Brain pericyte (primary cell): ENCODE data around the gene SFRP4.

Experiments
- DNase-seq: peaks from one replicate; pipeline ENCODE4 v3.0.0-alpha.2; 2012; ENCODE audit warnings: low read depth, low spot score

Gene SFRP4

DNA sequence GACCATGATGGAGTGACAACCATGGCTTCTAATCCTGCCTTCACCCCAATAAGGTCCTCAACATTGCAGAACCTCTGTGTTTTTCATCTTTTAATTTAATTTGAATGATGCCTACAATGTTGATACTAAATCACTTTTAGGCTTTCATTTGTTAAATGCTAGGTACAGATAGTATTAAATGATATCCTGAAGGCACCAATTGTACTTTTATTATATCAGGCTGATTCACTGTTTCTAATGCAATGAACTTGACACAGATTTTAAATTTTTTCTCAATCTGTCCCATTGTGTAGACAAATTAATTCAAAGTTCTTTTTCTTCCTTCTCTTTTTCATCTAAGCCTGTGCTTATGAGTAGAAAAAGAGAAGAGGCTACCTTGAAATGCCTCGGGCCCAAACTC is 9.0 kb upstream of the SFRP4 start:
- no peak for DNase-seq

- no peak for DNase-seq
These were observed 7.9 kb upstream of the SFRP4 start for GRCh38 chr7:37924491-37925041.

- DNase-seq: no peak
These were observed 7.4 kb upstream of the SFRP4 start for GRCh38 chr7:37923996-37924395.

GRCh38 chr7:37921876-37922275 is 5.3 kb upstream of the SFRP4 start:
- DNase-seq: no peak

GRCh38 chr7:37920849-37921805 is 4.5 kb upstream of the SFRP4 start:
- DNase-seq: no peak

DNA sequence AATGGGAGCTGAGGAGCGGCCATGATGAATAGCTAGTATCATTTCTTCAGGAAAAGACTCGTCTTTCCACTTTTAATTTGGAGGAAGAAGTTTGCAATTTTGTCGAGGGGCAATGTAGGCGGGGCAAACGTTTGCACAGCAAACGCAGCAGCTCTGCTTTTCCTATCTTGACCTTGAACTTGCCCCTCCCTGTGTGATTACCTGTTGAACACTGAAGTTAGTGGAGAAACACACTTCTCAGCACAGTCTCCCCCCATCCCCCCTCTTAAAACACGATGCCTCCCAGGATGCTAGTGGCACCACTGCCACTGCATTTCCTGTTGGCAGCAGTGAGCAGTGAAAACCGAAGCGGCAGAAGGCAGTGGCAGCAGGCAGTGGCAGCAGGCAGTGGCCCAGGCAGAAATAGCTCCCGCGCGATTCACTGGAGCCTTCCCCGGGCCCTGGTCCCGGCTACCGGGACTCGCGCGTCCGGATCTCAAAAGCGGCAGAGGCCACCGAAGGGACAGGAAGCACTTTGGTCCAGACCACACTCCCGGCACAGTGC is 3.8 kb upstream of the SFRP4 start, which contains the start of gene EPDR1:
TSS of gene EPDR1 (plus strand) at position 336 of the 544 bp plus-strand sequence. CDS start 300 bp downstream, outside the sequence.
- no peak for DNase-seq

GRCh38 chr7:37918526-37918925 is 1.9 kb upstream of the SFRP4 start:
- DNase-seq: no peak

GRCh38 chr7:37916017-37916672 is 472 bp downstream of the SFRP4 start:
- DNase-seq: no peak

GRCh38 chr7:37915438-37915837 is 1.2 kb downstream of the SFRP4 start:
- no peak for DNase-seq

- DNase-seq: peak; percentile 46
These were observed 3.9 kb downstream of the SFRP4 start for GRCh38 chr7:37912756-37913155.

DNA sequence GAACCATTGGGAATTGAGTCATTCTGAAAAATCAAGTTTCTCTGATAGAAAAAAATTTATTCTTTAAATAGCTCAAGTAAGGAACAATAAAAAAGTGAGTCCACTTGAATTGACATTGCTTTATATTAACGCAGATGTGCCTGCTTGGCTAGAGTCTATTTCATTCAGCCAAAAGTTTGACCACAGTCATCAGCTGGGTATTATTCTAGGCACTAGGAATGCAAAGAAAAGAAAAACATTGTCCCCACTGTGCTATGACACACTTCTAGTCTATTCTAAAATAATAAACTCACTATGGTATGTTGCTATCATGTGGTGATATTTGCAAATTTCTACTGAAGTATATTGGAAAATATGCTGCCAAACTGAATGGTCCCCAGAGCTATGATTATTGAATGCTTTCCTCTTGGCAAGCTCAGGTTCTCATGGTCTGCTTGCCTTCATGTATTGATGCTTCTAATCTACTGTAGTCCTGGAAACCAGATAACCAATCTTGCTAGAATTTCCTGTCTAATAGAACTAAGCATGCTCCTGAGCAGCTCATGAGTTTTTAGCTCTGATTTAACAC is 8.3 kb downstream of the SFRP4 start:
- peak; percentile 64 for DNase-seq

- DNase-seq: no peak
These were observed 14.6 kb downstream of the SFRP4 start for GRCh38 chr7:37901890-37902524.

DNA sequence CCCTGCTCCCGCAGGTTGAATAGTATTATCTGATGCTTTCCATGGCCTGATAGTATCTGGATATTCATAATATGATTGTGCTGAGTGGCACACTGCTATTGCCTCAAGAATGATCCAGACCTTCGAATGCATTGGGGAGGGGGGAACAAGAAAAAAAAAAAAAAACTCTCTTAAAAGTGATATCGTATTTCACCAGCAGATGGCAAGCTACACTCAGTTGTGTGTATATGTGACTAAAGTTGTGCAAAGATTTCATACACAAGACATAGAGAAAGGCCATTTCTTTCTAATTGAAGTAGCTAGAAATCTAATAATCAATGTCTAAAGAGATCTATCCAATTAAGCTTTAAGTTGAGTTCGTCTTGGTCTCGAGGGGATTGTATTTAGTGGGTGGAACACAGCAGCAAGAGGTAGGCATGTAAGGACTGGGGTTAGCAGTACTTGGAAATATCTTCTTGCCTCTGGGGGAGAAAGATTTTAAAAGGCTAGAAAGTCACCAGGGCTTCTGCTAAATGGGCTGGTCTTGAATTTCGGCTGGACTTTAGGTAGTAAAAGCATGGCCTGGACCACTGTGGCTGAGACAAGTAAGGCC is 15.3 kb downstream of the SFRP4 start:
- DNase-seq: no peak

DNA sequence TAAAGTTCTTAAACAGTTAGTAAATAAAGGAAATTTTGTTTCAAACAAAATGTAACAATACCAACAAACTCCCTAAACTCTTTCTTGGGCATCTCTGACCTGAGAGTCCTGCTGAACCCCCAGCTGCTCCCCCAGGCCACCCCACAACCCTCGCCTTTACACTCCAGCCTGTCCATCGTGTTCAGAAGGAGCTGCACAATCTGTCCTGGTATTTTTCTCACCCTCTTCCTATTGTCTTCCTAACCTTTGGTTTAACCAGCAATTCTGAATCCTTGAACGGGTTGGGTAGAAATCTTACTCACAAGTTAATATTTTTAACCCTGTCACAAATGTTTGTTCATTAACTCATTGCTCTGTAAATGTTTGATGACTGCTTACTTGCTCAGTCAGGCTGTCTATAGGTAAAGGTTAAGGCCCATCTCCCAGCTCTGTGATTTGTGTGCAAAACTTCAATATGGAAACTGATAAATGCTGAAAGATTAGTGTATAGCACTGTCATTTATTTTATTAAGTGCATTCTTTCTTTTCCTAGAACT is 16.8 kb downstream of the SFRP4 start:
- no peak for DNase-seq

DNA sequence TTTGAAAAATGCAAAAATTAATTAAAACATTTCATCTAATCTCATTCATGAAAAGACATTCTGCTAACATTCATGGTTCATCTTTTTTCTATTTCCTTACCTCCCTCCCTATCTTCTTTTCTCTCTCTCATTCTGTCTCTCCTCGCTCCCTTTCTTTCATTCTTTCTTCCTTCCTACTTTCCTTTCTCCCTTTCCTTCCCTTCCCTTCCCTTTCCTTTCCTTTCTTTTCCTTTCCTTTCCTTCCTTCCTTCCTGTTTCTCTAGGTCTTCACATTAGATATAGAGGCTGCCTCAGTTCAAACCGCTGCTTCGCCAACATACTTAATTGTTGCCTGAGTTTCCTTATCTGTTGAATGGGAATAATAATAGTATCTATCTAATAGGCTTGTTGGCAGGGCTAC is 21.9 kb downstream of the SFRP4 start:
- no peak for DNase-seq

DNA sequence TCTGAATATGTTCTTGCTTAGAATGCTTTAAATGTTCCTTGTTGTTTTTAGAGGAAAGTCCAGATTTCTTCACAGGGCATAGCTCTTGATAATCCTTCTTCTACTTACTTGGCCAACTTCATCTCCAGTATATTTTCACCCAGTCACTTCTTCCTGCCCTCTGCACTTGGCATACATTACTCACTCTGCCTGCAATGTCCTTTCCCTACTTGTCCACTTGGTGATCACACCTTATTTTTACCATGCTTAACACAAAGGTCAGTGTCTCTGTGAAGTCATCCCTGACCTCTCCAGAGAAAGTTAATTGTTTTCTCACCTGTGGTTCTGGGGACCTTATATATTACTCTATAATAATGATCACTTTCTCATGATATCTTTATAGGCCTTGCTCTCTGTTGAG is 23.3 kb downstream of the SFRP4 start:
- no peak for DNase-seq

DNA sequence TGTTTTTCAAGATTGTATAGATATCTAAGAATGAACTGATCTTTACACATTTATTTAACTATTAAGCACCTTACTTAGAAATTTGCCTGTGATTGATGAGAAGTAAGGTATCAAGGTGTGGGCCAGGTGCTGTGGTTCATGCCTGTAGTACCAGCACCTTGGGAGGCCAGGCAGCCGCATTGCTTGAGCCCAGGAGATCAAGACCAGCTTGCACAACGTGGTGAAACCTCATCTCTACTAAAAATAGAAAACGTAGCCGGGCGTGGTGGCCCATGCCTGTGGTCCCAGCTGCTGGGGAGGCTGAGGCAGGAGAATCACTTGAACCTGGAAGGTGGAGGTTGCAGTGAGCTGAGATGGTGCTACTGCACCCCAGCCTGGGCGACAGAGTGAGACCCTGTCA is 34.5 kb downstream of the SFRP4 start:
- no peak for DNase-seq
